SK-N-SH treated with all-trans-retinoic acid at 6 μM for 48 hours (cell line): Measurements from ENCODE around the gene MGMT.

Source experiments
- ATAC-seq: fragments of 200-7000 bp; cut with Tn5 transposase; 3 replicates; pipeline ENCODE4 v1.9.1; 2020; ENCODE audit warnings: mild to moderate bottlenecking, moderate library complexity
- ARNTL ChIP-seq: fragments of 450-650 bp; formaldehyde crosslinking; IDR thresholded peaks from 2 replicates; pipeline ENCODE4 v1.5.0; 2020; ENCODE audit warnings: low read depth, mild to moderate bottlenecking, moderate library complexity, borderline replicate concordance
- BACH2 ChIP-seq: fragments of 250-450 bp; sonication (Bioruptor Pico); IDR thresholded peaks from 2 replicates; pipeline ENCODE4 v1.9.0; 2021; ENCODE audit warnings: mild to moderate bottlenecking, borderline replicate concordance
- CSDC2 ChIP-seq: fragments of 250-450 bp; sonication (Bioruptor Pico); IDR thresholded peaks from 2 replicates; pipeline ENCODE4 v1.5.0; 2020; ENCODE audit warnings: mild to moderate bottlenecking, moderate library complexity
- CSRNP3 ChIP-seq: fragments of 250-450 bp; sonication (Bioruptor Pico); IDR thresholded peaks from 2 replicates; pipeline ENCODE4 v1.5.1; 2021; ENCODE audit warnings: mild to moderate bottlenecking, moderate library complexity
- ESRRG ChIP-seq: fragments of 250-450 bp; sonication (Bioruptor Pico); IDR thresholded peaks from 2 replicates; pipeline ENCODE4 v1.6.1; 2021; ENCODE audit warnings: mild to moderate bottlenecking
- GLIS3 ChIP-seq: fragments of 250-450 bp; sonication (Bioruptor Pico); IDR thresholded peaks from 2 replicates; pipeline ENCODE4 v1.5.0; 2020; ENCODE audit warnings: mild to moderate bottlenecking, moderate library complexity
- ISL1 ChIP-seq: fragments of 250-450 bp; sonication (Bioruptor Pico); IDR thresholded peaks from 2 replicates; pipeline ENCODE4 v2.1.2; 2022; ENCODE audit warnings: mild to moderate bottlenecking, moderate library complexity
- POU6F1 ChIP-seq: fragments of 250-450 bp; sonication (Bioruptor Pico); IDR thresholded peaks from 2 replicates; pipeline ENCODE4 v1.8.0; 2021; ENCODE audit warnings: low read depth, mild to moderate bottlenecking, moderate library complexity, borderline replicate concordance
- PPARA ChIP-seq: fragments of 250-450 bp; sonication (Bioruptor Pico); IDR thresholded peaks from 2 replicates; pipeline ENCODE4 v1.5.0; 2020; ENCODE audit warnings: mild to moderate bottlenecking, borderline replicate concordance
- RARB ChIP-seq: fragments of 250-450 bp; sonication (Bioruptor Pico); IDR thresholded peaks from 2 replicates; pipeline ENCODE4 v1.8.0; 2021; ENCODE audit warnings: mild to moderate bottlenecking, moderate library complexity
- SNAI2 ChIP-seq: fragments of 250-450 bp; sonication (Bioruptor Pico); IDR thresholded peaks from 2 replicates; pipeline ENCODE4 v1.5.0; 2020; ENCODE audit warnings: mild to moderate bottlenecking, moderate library complexity
- TCF4 ChIP-seq: fragments of 250-450 bp; sonication (Bioruptor Pico); IDR thresholded peaks from 2 replicates; pipeline ENCODE4 v1.8.0; 2021; ENCODE audit warnings: mild to moderate bottlenecking, moderate library complexity, borderline replicate concordance
- TOX ChIP-seq: fragments of 250-450 bp; sonication (Bioruptor Pico); IDR thresholded peaks from 2 replicates; pipeline ENCODE4 v1.8.0; 2021; ENCODE audit warnings: mild to moderate bottlenecking, moderate library complexity, borderline replicate concordance
- ZC3H10 ChIP-seq: fragments of 250-450 bp; sonication (Bioruptor Pico); IDR thresholded peaks from 2 replicates; pipeline ENCODE4 v1.5.1; 2021; ENCODE audit warnings: mild to moderate bottlenecking, moderate library complexity
- ZFP3 ChIP-seq: fragments of 250-450 bp; sonication (Bioruptor Pico); IDR thresholded peaks from 2 replicates; pipeline ENCODE4 v1.5.0; 2020; ENCODE audit warnings: mild to moderate bottlenecking, moderate library complexity
- ZFP30 ChIP-seq: fragments of 450-650 bp; formaldehyde crosslinking; IDR thresholded peaks from 2 replicates; pipeline ENCODE4 v1.5.0; 2022; ENCODE audit warnings: mild to moderate bottlenecking, moderate library complexity
- ZNF565 ChIP-seq: fragments of 450-650 bp; formaldehyde crosslinking; conservative IDR thresholded peaks from 2 replicates; pipeline ENCODE4 v1.5.0; 2020; ENCODE audit warnings: low read depth, mild to moderate bottlenecking, moderate library complexity
- ZNF70 ChIP-seq: fragments of 450-650 bp; formaldehyde crosslinking; IDR thresholded peaks from 2 replicates; pipeline ENCODE4 v1.5.0; 2020; ENCODE audit warnings: mild to moderate bottlenecking, moderate library complexity
- ZNF8 ChIP-seq: fragments of 450-650 bp; formaldehyde crosslinking; IDR thresholded peaks from 2 replicates; pipeline ENCODE4 v1.5.0; 2020; ENCODE audit warnings: mild to moderate bottlenecking, moderate library complexity
- TF ChIP-seq, protein P1 (sequence below): fragments of 250-450 bp; sonication (Bioruptor Pico); IDR thresholded peaks from 2 replicates; pipeline ENCODE4 v1.5.1; 2020; ENCODE audit warnings: low read depth, mild to moderate bottlenecking, moderate library complexity
- TF ChIP-seq, protein P2 (sequence below): fragments of 250-450 bp; sonication (Bioruptor Pico); IDR thresholded peaks from 2 replicates; pipeline ENCODE4 v1.5.0; 2020; ENCODE audit warnings: mild to moderate bottlenecking, moderate library complexity

Gene MGMT

GRCh38 chr10:129771991-129772431 lies 305.0 kb downstream of the MGMT start:
- no peak for ATAC-seq
- TF ChIP-seq ZC3H10 (CRISPR knock-in tag), result no peak

GRCh38 chr10:129772468-129773358 lies 305.7 kb downstream of the MGMT start:
- no peak for ATAC-seq
- TF ChIP-seq TOX (CRISPR knock-in tag), result no peak
- no peak for TF ChIP-seq ZC3H10 (CRISPR knock-in tag)
- TF ChIP-seq, protein P1, sequence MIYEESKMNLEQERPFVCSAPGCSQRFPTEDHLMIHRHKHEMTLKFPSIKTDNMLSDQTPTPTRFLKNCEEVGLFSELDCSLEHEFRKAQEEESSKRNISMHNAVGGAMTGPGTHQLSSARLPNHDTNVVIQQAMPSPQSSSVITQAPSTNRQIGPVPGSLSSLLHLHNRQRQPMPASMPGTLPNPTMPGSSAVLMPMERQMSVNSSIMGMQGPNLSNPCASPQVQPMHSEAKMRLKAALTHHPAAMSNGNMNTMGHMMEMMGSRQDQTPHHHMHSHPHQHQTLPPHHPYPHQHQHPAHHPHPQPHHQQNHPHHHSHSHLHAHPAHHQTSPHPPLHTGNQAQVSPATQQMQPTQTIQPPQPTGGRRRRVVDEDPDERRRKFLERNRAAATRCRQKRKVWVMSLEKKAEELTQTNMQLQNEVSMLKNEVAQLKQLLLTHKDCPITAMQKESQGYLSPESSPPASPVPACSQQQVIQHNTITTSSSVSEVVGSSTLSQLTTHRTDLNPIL (CRISPR knock-in tag), result no peak
- no peak for TF ChIP-seq ZNF8 (CRISPR knock-in tag)
- no peak for TF ChIP-seq ZNF565 (CRISPR knock-in tag)
- no peak for TF ChIP-seq GLIS3
- no peak for TF ChIP-seq ZNF70
- no peak for TF ChIP-seq ISL1 (CRISPR knock-in tag)
- TF ChIP-seq ZFP30, result no peak
- TF ChIP-seq PPARA, result no peak
- no peak for TF ChIP-seq TCF4
- no peak for TF ChIP-seq CSRNP3
- no peak for TF ChIP-seq POU6F1 (CRISPR knock-in tag)

- TF ChIP-seq ZNF70 (no peak), PPARA (no peak), CSDC2 (CRISPR knock-in tag) (no peak), ESRRG (CRISPR knock-in tag) (no peak), ZC3H10 (CRISPR knock-in tag) (no peak), RARB (CRISPR knock-in tag) (no peak), BACH2 (CRISPR knock-in tag) (no peak), ZNF8 (CRISPR knock-in tag) (no peak), ZNF565 (CRISPR knock-in tag) (no peak), ZFP30 (no peak), GLIS3 (no peak)
- TF ChIP-seq, all 23 proteins: peak for 0
- ATAC-seq, result no peak
These were observed 306.4 kb downstream of the MGMT start for GRCh38 chr10:129773359-129773990.

GRCh38 chr10:129774082-129774735 lies 307.2 kb downstream of the MGMT start:
- TF ChIP-seq, protein P1 (CRISPR knock-in tag), result no peak
- TF ChIP-seq, protein P2, sequence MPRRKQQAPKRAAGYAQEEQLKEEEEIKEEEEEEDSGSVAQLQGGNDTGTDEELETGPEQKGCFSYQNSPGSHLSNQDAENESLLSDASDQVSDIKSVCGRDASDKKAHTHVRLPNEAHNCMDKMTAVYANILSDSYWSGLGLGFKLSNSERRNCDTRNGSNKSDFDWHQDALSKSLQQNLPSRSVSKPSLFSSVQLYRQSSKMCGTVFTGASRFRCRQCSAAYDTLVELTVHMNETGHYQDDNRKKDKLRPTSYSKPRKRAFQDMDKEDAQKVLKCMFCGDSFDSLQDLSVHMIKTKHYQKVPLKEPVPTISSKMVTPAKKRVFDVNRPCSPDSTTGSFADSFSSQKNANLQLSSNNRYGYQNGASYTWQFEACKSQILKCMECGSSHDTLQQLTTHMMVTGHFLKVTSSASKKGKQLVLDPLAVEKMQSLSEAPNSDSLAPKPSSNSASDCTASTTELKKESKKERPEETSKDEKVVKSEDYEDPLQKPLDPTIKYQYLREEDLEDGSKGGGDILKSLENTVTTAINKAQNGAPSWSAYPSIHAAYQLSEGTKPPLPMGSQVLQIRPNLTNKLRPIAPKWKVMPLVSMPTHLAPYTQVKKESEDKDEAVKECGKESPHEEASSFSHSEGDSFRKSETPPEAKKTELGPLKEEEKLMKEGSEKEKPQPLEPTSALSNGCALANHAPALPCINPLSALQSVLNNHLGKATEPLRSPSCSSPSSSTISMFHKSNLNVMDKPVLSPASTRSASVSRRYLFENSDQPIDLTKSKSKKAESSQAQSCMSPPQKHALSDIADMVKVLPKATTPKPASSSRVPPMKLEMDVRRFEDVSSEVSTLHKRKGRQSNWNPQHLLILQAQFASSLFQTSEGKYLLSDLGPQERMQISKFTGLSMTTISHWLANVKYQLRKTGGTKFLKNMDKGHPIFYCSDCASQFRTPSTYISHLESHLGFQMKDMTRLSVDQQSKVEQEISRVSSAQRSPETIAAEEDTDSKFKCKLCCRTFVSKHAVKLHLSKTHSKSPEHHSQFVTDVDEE, result no peak
- TF ChIP-seq ARNTL (CRISPR knock-in tag) (no peak), ZNF565 (CRISPR knock-in tag) (no peak), TOX (CRISPR knock-in tag) (no peak), RARB (CRISPR knock-in tag) (no peak), ISL1 (CRISPR knock-in tag) (no peak), GLIS3 (no peak), ZFP30 (no peak), CSDC2 (CRISPR knock-in tag) (no peak), ZC3H10 (CRISPR knock-in tag) (no peak), SNAI2 (CRISPR knock-in tag) (no peak), CSRNP3 (no peak), ESRRG (CRISPR knock-in tag) (no peak), ZFP3 (no peak), TCF4 (no peak), ZNF70 (no peak), PPARA (no peak), ZNF8 (CRISPR knock-in tag) (no peak), BACH2 (CRISPR knock-in tag) (no peak)
- ATAC-seq, result no peak
